ENCODE data around the gene GSC2.

Gene GSC2, protein sequence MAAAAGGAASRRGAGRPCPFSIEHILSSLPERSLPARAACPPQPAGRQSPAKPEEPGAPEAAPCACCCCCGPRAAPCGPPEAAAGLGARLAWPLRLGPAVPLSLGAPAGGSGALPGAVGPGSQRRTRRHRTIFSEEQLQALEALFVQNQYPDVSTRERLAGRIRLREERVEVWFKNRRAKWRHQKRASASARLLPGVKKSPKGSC

DNA sequence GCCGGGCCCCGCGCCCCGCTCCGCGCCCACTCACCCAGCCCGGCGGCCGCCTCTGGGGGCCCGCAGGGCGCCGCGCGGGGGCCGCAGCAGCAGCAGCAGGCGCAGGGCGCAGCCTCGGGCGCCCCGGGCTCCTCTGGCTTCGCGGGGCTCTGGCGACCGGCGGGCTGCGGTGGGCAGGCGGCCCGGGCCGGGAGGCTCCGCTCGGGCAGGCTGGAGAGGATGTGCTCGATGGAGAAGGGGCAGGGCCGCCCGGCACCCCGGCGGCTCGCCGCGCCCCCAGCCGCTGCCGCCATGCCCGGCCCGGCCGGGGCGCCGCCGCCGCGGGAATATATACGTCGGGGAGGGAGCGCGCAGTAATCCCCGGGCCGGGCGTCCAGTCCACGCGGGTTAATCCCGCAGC lies at the start of gene GSC2:
Gene GSC2 (minus strand): TSS at position 302 of the 400 bp plus-strand sequence. CDS start 9 bp downstream, at position 293.
- no peak for DNase-seq

DNA sequence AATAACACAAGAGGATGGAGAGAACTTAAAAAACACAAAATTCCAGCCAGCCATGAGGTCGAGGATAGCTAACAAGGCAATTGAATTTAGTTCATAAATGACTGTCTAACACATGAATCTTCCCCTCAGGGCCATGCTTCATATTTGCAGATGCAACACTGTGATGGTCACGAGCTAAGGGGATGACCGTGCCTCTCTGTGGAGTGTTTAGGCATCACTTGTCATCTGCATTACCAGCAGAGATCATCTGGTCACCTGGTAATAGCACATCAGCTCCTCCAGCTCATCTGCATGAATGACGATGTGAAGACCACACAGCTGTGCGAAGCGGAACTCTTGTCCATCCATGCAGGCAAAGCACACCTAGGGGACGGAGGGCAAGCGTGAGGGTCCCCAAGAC lies 49.4 kb upstream of the GSC2 start:
- no peak for DNase-seq

DNA sequence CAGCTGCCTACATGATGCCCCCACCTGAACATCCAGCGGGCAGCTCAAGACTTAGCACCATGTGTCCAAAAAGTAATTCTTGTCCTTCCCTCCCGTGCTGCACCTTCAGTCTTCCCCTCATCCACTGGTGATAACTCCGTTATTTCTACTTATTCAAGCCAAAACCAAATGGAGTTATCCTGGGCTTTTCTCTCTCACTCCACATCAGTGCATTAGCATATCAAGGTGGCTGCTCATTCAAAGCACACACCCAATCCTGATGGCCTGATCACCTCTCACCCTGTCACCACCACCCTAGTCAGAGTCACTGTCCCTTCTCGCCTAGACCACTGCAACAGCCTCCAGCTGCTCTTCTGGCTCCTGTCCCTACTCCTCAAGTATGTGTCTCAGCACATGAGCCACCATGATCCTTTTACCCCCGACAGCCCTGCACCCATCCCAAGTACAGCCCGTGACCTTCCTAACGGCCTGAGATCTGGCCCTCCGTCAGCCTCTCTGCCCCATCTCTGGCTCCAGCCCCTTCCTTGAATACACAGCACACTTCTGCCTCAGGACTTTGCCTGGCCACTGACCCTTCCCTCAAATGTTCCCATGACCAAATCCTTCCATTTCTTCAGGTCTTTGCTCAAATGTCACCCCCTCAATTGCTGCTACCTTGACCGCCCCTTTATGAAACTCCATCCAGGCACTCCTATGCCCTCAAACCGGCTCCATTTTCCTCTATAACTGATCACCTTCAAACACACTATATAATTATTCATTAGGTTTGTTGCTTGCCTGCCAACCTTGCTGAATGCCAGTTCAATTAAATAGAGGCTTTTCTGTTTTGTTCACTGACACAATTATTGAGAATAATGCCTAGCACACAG lies 48.1 kb upstream of the GSC2 start:
- no peak for DNase-seq

DNA sequence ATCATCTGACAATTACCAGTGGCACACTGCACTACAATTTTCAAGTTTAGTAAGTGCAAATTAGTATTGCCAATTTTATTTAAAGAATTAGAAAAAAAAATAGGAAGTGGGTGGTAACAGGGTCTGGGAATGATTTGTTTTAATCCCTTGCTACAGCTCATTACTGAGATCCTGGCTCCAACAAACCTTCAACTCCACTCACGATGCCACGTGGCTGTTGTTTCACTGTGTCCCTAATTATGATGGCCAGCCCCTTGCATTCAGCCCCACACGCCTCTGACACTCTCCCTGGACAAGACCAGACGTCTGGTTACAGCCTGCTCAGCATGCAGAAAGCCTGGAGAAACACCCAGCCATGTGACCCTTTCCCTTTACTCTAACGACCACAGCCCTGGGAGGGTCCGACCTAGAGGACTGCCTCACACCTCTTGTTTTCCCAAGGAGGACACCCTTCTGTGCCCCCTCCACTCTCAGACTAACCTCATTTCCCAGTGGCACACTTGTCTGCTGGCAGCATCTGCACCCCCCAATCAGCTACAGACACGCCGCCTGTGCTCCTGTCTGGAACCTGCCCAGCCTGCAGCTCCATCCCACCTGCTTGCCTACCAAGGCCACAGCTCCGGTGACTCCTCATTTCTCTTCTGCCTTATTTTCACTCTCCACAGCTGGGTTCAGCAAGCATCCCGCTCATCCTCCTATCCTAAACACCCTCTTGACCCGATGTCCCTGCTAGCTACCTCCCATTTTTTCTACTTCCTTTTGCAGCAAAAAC lies 46.9 kb upstream of the GSC2 start:
- no peak for DNase-seq

DNA sequence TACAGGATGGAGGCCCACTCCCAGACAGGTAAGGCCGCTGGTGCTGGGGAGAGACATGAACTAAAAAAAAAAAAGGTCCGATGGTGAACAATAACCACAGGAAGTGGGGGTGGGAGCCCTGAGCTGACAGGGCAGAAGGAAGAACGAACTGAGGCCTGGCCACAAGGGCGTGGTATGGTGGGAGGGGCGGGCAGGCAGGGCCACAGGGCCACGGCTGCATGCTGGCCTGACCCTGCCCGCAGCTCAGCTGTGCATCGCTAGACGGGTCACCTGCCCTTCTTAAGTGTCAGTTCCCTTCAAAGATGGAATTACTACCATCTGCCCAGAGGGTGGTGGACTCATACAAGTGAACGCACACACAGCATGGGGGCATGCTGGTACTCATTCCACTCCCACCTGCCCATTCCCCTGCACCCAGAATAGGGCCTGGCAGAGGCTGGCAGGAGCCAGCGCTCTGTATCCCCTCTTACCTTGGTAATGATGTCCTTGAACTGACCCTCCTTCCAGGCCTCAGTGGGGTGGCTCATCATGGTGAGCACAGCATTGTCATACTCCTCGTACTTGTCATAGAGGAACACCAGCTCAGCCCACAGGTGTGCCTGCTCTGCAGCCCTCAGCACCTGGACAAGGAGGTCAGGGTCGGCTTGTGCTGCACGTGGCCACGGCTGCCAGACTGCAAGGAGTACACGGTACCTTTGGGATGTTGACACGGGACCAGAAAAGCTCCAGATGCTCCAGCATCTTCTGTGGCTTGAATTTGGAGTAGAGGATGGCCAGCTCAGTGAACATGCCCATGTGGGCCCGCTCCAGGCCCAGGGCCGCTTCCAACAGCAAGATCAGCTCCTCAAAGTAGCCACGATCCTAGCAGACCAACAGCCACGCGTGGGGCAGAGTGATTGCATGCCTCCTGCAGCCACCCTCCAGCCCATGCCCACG lies 46.0 kb upstream of the GSC2 start:
- no peak for DNase-seq

DNA sequence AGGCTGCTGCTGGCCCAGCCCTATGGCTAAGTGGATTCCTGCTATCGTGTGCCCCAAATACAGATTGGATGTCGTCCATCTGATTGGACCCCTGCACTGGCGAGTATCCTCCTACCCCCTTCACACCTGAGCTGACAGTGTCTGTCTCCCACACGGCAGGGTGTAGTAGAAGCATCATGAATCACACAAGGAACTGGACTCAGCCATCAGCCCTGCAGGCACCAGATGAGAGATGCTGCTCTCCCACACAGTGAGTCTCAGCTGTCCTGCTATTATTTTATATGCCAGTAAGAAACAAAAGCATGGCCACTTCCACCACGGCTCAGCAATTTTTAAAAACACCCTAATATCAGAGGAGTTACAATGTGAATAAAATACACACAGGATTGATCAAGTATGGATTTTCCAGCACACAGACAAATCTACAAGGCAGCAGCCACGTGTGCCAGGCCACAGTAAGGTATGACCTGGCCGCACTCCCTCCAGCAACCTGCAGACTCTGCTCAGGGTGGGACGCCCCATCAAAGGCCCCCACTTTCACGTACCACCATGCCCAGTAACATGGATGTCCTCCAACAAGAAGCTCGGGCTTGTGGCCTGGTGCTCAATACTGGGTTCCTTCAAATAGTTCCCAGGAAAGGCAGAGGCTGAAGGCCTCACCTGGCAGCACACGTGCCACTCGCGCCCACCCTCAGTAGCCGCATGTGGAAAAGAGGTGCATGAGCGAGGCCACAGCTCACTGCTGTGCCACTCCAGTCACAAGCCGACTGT lies 44.9 kb upstream of the GSC2 start:
- no peak for DNase-seq

DNA sequence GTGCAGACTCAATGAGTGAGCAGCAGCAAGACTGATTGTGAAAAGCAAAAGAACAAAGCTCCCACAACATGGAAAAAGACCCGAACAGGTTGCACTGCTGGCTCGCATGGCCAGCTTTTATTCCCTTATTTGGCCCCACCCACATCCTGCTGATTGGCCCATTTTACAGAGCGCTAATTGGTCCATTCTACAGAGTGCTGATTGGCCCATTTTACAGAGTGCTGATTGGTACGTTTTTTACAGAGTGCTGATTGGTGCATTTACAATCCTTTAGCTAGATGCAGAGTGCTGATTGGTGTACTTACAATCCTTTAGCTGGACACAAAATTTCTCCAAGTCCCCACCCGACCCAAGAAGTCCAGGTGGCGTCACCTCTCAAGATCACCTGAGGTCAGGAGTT lies 43.8 kb upstream of the GSC2 start:
- no peak for DNase-seq

DNA sequence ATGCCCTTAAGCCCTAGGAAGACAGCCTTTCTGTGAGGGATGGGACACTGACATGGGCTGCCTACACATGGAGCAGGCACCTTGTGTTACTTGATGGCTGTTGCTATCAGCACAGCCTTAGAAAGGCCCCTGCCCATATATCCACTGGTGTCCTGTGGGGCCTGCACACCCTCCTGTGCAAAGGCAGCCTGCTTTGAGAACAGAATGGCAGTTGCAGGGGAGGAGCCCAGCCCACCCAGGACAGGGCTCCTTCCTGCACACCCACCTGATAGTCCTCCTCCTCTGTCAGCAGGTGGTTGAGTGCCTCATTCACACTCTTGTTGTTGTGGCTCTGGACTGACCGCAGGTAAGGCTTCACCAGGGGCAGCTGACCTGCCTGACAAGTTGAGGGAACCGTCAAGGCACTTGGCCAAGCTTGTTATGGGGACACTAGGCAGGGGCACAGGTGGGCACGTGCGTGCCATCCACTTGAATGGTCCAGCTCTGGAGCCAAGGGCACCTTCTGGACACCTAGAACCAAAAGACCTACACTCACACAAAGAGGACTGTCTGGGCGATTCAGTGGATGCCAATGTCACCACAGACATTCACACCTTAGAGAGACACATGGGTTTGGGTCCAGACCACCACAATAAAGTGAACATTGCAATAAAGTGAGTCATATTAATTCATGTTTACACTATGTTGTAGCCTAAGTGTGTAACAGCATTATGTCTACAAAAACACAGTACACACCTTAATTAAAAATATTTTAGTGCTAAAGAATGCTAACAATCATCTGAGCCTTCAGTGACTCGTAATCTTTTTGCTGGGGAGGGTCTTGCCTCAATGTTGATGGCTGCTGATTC lies 37.8 kb upstream of the GSC2 start:
- DNase-seq = no peak

DNA sequence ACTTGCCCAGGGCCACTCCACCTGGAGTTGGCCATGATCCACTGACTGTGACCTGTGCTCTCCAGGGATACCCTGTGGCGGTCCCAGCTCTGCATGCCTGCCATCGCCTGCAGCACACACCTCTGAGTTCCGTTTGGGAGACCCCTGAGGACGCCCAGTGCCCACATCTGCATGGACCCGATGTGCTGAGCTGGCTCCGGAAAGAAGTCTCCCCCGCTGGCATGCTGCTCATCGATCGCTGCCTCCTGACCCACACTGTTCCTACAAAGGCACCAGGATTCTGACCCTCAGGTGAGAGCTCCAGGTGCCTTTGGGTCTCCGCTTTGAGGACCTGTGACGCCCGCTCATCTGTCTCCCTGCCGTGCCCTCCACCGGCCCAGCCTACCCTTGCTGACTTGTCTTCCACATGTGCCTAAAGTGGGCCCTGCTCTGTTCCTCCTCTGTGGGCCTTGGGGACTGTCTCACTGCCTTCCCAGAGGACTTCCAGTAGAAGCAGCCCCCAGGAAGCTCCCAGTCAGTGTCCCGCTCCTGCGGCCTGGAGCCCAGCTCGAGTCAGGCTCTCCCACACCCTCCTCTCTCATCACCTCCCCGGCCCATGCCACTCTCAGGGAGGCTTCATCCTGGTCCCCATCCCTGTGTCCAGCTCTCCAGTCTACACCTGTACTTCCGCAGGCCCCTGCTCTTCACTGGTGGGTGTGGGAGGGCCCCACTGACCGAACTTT lies 34.3 kb upstream of the GSC2 start:
- no peak for DNase-seq

DNA sequence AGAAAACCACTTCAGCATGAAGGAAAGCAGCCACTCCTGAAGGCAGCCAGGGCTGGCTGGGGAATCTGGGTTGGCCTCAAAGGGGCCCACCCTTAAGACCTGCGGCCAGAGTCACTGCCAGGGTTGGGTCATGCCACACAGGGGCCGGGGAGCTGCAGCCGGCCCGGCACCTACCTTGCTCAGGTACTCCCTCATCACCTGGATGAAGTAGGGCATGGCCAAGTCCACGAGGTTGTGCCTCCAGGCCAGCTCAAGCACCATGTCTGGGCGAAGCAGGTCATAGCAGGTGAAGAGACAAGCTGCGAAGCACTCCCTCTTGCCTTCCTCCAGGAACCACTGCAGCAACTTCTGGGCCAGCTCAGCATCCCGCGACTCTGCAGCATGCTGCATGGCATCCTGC lies 33.1 kb upstream of the GSC2 start:
- DNase-seq = no peak

DNA sequence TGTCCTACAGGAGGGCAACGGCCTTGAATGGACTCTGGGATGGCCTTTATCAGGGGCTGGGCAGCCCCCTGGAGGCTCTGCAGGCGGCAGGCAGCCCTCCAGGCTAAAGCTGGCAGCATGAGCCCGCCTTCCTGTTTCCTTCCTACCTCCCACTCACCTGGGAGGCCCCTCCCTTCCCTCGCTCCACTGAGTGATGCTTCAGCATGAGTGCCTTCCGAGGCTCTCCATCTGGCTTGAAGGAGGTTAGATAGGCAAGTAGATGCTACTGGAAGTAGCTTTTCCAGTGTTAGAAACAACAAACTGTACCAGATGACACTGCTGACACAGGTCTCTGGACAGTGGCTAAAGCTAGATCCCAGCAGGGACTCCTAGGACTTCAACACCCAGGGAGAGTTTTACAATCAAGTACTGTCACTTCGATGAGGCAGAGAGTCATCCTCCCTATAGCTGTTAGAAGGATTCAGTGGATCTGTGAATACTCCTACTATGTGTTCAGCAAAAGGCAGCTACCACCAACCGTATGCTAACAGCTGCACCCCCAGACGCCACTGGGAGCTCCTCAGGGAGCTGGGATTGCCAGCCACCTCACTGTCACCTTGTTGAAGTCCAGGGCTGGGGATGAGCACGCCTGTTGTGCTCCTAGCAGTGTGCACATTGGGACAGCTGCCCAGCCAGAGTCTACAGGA lies 32.5 kb upstream of the GSC2 start:
- DNase-seq = no peak

DNA sequence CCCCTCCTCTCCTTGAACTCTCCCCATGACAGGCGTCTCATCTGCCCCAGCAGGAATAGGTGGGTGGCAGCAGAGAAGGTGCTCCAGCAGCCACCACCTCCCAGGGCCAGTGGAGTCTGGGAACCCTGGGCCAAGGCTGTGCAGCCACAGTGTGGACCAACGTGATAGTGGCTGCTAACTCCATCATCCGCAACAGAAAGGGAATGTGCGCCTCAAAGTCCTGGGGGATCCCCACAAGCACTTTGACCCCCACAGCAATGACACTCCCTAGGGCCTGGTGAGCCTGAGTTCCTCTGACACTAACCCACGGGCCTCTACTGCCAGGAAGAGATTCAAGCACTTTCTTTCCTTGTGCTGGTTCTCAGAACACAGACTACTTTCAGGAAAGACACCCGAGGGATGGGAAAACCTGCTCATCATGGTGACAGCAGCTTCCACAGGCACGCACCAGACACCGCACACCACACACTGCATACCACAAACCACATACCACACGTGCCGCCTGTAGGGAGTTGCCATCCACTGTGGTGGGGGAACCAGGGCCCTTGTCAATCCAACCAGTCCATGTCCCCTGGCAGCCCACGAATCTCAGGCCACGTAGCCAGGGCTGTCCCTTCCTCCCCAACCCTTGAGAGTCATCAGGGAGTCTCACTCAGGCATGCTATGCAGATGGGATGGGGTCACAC lies 31.8 kb upstream of the GSC2 start:
- peak; percentile 63 for DNase-seq

DNA sequence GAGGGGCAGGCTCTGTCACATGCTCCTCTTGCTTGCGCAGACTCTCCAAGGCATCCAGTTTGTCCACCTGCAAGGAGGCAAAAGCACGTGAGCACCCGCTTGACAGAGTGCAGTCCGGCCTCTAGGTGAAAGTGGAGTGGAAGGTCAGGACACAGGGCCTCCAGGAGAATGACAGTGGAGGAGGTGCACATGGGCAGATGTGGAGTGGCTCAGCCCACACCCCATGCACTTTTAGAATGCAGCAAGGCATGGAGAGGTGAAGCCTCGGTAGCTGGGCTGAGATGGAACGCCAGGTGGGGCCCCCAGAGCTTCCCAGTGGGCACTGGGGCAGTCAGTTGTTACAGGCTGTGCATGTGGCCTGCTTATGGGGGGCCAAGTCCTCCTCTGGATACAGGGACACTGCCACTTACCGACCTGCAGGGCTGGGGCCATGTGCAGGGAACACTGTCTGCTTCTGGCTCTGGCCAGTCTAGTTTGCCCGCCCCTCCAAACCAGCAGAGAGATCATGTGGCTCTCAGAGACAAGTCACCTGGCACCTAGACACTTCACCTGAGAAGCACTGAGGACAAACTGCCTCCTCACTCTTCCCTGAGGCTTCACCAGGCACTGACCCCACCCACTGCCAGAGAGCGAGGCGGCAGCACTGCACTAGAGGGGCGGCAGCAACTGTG lies 30.8 kb upstream of the GSC2 start:
- no peak for DNase-seq

DNA sequence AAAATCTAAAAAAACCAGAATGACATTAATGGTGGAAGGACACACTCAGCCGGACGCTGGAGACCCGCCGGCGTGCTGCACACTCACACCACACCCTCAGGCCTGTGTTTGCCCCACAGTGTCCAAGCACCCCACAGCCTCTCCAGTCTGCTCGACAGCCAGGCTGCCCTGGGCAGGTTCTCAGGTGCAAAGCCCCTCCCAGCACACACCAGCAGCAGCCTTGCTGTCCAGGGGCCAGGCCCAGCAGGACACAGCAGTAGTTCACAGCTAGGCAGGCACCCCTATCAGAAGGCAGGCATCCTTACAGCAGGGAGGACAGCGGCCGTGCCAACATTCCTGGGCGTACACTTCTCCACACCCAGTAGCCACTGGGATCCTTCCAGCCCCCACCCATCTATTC lies 30.1 kb upstream of the GSC2 start:
- no peak for DNase-seq

DNA sequence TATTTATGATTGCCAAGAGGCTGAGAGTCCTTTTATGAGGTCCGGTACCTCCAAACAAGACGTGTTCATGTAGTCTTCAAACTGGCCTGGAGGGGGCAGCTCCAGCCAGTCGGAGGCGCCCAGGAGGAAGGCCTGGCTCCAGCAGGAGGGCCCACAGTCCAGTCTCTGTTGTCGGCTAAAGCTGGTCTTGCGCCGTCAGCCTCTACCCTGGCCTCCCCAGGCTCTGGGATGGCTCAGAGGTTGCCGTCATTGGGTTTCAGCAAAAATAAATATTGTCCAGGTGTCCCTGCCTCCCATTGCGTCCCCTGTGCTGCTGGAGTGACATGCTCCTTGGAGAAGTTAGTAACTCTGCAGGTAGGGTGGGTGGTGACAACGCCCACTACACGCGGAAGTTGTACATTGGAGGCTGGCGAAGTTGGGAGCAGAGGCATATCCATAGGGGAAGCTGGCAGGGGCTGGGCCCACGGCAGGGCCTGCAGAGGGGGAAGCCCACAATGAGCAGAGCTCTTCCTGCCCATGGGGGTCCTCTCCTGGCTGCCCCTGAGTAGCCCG lies 29.5 kb upstream of the GSC2 start:
- peak; percentile 66 for DNase-seq

DNA sequence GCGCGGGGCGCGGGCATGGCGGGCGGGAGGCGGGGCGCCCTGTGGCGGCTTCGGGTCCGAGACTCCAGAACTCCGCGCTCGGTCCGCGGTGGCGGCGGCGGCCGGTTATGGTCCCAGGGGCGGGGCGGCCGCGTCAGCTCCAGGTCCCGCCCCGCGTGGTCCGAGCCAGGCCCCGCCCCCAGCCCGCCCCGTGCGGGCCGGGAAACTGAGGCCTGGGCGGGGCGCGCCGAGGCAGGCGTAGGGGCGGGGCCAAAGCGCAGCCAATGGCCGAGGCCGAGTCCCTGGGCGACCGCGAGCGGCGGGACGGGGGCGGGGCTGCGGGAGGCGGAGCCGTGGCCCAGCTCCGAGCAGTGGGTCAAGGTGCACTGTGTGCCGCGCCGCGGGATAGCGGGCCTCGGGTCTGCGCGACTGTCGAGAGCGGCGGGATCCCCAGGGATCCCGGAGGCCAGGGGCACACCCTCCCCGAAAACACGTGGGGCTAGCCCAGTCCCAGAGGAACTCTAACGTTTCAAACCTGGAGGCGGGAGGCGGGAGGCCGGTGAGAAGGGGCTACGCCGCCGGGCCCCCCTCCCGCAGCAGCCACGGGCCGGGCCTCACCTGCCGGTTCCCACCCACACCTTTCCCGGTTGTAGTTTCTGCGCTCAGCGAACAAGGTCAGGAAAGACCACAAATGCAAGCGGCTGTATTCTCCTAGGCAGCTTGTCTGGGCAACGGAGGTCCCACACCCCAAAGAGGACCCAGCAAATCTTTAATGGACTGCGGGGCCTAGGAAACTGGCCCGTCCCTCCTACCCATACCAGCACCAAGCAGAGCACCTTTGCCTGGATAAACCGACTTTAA lies 28.8 kb upstream of the GSC2 start, which contains the start of gene SLC25A1:
Gene SLC25A1 (minus strand): TSS at position 80 of the 840 bp plus-strand sequence. CDS start 63 bp downstream, at position 17.
- DNase-seq = peak; percentile 95
